Peyer's patch (tissue), 4 donors: ENCODE results near the gene DLX6.

Experiments used
- POLR2A ChIP-seq, 2 donors: fragments of 450-650 bp; IDR thresholded peaks; one replicate each; pipeline ENCODE4 v1.5.1; 2017; ENCODE audit warnings: antibody characterized with exemption in 2 of 2, mild to moderate bottlenecking in 2 of 2, moderate library complexity in 2 of 2
- TF ChIP-seq, protein P1 (sequence below), 6 experiments: fragments of 450-650 bp in 4 of 6; fragments of 200-600 bp in 2 of 6; sonication (generic) in 1 of 6; IDR thresholded peaks; one replicate each; pipeline ENCODE4 v1.5.1; 2017 to 2019; ENCODE audit warnings: antibody characterized with exemption in 6 of 6, mild to moderate bottlenecking in 3 of 6, moderate library complexity in 1 of 6

DNA sequence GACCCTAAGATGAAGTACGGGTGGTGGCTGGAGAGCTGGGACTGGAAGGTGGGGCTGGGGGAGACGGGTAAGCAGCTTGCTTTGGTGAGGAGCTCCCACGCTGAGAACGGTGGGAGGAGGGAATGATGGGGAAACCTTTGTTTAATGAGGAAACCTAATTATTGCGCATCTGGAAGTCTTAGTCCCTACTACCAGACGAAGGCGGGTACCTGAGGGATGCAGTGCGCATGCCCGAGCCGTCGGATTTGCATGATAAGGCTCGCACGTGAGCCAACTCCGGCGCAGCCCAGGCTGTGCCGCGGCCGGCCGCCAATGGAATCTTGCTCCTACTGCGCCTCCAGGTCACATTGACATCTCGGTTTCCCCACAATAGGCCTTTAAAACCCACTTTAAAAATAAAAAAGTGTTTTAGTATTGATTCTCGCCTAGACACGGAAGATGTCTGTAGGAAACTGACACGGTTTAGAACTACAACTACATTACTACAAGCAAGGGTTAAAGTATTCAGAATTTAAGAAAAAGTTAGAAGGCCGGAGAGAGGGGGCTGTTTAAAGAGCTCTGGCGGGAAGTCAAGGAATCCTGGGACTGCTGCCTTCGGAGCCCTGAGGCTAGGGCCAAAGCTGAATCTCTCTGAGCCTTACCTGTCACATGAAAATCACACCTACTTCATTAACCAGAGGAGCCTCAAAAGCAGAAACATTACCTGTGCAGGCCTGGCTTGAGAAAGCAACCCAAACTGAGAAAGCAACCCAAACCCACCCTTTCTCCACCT is 12.1 kb upstream of the DLX6 start:
- no peak for TF ChIP-seq POLR2A (IDR thresholded peaks at IDR 0.05)
- TF ChIP-seq, protein P1, sequence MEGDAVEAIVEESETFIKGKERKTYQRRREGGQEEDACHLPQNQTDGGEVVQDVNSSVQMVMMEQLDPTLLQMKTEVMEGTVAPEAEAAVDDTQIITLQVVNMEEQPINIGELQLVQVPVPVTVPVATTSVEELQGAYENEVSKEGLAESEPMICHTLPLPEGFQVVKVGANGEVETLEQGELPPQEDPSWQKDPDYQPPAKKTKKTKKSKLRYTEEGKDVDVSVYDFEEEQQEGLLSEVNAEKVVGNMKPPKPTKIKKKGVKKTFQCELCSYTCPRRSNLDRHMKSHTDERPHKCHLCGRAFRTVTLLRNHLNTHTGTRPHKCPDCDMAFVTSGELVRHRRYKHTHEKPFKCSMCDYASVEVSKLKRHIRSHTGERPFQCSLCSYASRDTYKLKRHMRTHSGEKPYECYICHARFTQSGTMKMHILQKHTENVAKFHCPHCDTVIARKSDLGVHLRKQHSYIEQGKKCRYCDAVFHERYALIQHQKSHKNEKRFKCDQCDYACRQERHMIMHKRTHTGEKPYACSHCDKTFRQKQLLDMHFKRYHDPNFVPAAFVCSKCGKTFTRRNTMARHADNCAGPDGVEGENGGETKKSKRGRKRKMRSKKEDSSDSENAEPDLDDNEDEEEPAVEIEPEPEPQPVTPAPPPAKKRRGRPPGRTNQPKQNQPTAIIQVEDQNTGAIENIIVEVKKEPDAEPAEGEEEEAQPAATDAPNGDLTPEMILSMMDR (IDR thresholded peaks at IDR 0.05), result no peak
